Mammary microvascular endothelial cell (primary cell): Measurements from ENCODE around the gene NUDT14. TPM values are rescaled to one million over a fixed set of nuclear protein-coding genes. Genes with fewer than 3 reads are reported as not detected.

Experiments used
- total RNA-seq: library from RNA; depleted of rRNA; stranded (reverse); fragments of >200 nt; gene quantifications from 2 replicates; pipeline ENCODE4 v1.2.3, GENCODE V29; 2015

NUDT14 gene
- total RNA-seq = 53.9 and 58.1 TPM in 2 replicates

DNA sequence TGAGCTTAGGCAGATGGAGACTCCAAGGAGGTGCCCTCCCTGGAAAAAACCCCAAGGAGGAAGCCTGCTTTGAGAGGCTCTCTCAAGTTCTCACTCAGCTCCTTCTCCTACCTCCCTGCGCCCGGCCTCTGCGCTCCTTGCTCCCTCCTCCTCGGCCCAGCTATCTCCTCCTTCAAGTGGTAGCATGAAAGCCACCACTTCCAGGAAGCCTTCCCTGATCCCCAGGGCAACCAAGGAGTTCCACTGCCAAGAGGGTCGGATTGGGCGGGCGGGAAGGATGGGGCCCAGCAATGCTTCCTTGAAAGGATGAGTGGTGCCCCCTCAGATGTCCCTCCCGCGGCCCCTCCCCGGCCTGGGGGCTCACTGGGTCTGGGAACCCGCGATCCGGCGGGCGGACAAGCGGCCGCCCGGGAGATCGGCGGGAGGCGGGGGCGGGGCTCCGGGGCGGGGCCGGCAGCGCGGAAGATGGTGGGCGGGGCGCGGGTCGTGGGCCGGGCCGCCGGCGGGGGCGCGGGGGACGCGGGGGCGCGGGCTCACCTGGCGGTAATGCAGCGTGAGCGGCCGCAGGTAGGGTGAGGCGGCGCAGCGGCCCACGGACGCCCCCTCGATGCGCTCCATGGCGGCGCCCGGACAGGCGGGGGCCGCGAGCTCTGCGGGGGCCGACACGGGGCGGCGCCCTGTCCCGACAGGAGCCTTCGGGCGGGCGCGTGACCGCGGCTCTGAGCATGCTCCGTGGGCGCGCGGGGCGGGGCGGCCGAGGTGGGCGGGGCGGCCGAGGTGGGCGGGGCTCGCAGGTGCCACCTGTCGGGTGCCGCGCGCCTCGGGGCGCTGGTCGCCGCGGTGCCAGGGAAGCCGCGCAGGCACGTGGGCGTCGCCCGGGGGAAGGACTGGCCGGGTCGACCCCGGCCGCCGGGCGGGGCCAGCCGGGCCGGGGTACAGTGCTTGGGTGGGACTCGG lies at the start of gene NUDT14:
TSS of gene NUDT14 (minus strand) at position 721 of the 957 bp plus-strand sequence. CDS start at position 618, 103 bp downstream.

DNA sequence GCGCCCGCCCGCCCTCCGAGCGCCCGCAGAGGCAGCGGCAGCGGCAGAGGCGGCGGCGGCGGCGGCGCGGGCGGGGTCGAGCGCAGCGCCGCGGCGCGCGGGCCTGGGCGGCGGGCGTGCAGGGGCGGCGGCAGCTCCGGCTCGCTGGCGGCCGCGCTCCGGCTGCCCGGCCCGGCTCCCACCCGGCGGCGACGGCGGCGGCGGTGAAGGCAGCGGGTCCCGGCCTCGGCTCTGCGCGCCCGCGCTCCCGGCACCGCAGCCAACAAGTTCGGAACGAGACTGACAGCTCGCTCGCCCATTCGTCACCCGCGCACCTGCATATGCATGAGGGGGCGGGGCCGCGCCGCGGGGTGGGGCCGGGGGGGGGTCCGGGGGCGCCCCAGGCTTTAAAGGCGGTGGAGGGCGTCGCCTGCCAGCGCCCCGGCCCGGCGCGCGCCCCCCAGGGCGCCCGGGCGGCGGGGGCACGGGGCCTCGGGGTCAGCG lies 12.6 kb downstream of the NUDT14 start, which contains the start of gene JAG2:
TSS of gene JAG2 (minus strand) at position 281 of the 483 bp plus-strand sequence. CDS start 356 bp downstream, outside the sequence.

Other genes with a start within 250 kb of the NUDT14 start
- gene AHNAK2, start 202.9 kb downstream of the NUDT14 start, total RNA-seq = 54.2 and 65.5 TPM in 2 replicates
- gene CLBA1, start 195.5 kb downstream of the NUDT14 start, total RNA-seq = 2.9 and 3.0 TPM in 2 replicates
- 50.2 and 52.7 TPM in 2 replicates for gene CDCA4, start 160.2 kb downstream of the NUDT14 start, total RNA-seq
- gene GPR132, start 115.9 kb downstream of the NUDT14 start, total RNA-seq = 0.10 and 0.13 TPM in 2 replicates
- gene JAG2, start 12.5 kb downstream of the NUDT14 start, total RNA-seq = 52.0 TPM in 2 replicates
- gene BTBD6, start 67.2 kb upstream of the NUDT14 start, total RNA-seq = 82.2 and 88.0 TPM in 2 replicates
- 28.6 and 37.2 TPM in 2 replicates for gene BRF1, start 119.7 kb upstream of the NUDT14 start, total RNA-seq
- gene PACS2, start 133.4 kb upstream of the NUDT14 start, total RNA-seq = 53.4 and 61.7 TPM in 2 replicates
- not detected in 2 replicates for gene TEX22, start 217.2 kb upstream of the NUDT14 start, total RNA-seq
- 33.2 and 44.0 TPM in 2 replicates for gene MTA1, start 238.5 kb upstream of the NUDT14 start, total RNA-seq